Brain microvascular endothelial cell (primary cell): ENCODE results near the gene DYSF.

ENCODE experiments used
- DNase-seq: peaks from one replicate; pipeline ENCODE4 v3.0.0-alpha.2; 2020
- H3K27ac ChIP-seq: fragments of 250-450 bp; sonication (Bioruptor Pico); 2 replicates; pipeline ENCODE4 v1.5.1; 2020; ENCODE audit warnings: mild to moderate bottlenecking, moderate library complexity
- H3K27me3 ChIP-seq: fragments of 250-450 bp; sonication (Bioruptor Pico); replicated peaks from 2 replicates; pipeline ENCODE4 v1.5.1; 2020; ENCODE audit warnings: mild to moderate bottlenecking
- H3K36me3 ChIP-seq: fragments of 250-450 bp; sonication (Bioruptor Pico); replicated peaks from 2 replicates; pipeline ENCODE4 v1.5.1; 2020; ENCODE audit warnings: mild to moderate bottlenecking
- H3K4me3 ChIP-seq: 2 replicates; pipeline ENCODE4 v1.5.1; 2011; ENCODE audit warnings: low read depth, mild to moderate bottlenecking, control low read depth, low read length, moderate library complexity
- CTCF ChIP-seq: IDR thresholded peaks from 2 replicates; pipeline ENCODE4 v1.5.1; 2011; ENCODE audit warnings: low read depth, mild to moderate bottlenecking, moderate library complexity, low read length, control low read depth, inconsistent platforms; ENCODE audit errors: missing control alignments
- in situ Hi-C: cut with HindIII; loops from 2 replicates; pipeline ENCODE4 v1.10.0; 2017; ENCODE audit warnings: low sequenced_read_pairs, low pct_ligation_motif_present

Gene DYSF

GRCh38 chr2:71687412-71687811 is 234.1 kb downstream of the DYSF start:
- DNase-seq = no peak
- Histone ChIP-seq H3K27ac (no peak overlapping the region), H3K27me3 (no peaks in the 10 kb centered on the region), H3K36me3 (no peaks in the 10 kb centered on the region), H3K4me3 (no peak overlapping the region)
- in situ Hi-C loops = no loop called here
- TF ChIP-seq CTCF = no peak

- no peak for DNase-seq
- TF ChIP-seq CTCF = no peak
- no peak overlapping the region for H3K27ac ChIP-seq
- in situ Hi-C loops = no loop called here
- no peak overlapping the region for H3K4me3 ChIP-seq
- no peaks in the 10 kb centered on the region for H3K36me3 ChIP-seq
- no peaks in the 10 kb centered on the region for H3K27me3 ChIP-seq
Observed at GRCh38 chr2:71688530-71688929, 235.2 kb downstream of the DYSF start.

GRCh38 chr2:71689393-71689792 is 236.0 kb downstream of the DYSF start:
- Histone ChIP-seq H3K36me3 (no peaks in the 10 kb centered on the region), H3K27ac (no peak overlapping the region), H3K27me3 (no peaks in the 10 kb centered on the region), H3K4me3 (no peak overlapping the region)
- no peak for DNase-seq
- in situ Hi-C loops = no loop called here
- no peak for TF ChIP-seq CTCF

- H3K27me3 ChIP-seq = no peaks in the 10 kb centered on the region
- H3K27ac ChIP-seq = no peak overlapping the region
- no peak overlapping the region for H3K4me3 ChIP-seq
- no peak for DNase-seq
- TF ChIP-seq CTCF = no peak
- H3K36me3 ChIP-seq = no peaks in the 10 kb centered on the region
- in situ Hi-C loops = no loop called here
Observed at GRCh38 chr2:71689968-71690834, 236.8 kb downstream of the DYSF start.

- DNase-seq = no peak
- TF ChIP-seq CTCF = no peak
- in situ Hi-C loops = no loop called here
- Histone ChIP-seq H3K4me3 (no peak overlapping the region), H3K36me3 (no peaks in the 10 kb centered on the region), H3K27me3 (no peaks in the 10 kb centered on the region), H3K27ac (no peak overlapping the region)
Observed at GRCh38 chr2:71690876-71691475, 237.6 kb downstream of the DYSF start.
